A549 (cell line): Measurements from ENCODE around the gene PTPRK. TPM values are rescaled to one million over a fixed set of nuclear protein-coding genes. Genes with fewer than 3 reads are reported as not detected.

Experiments
- ATAC-seq, 2 experiments: fragments of 200-7000 bp in 1 of 2; fragments of >200 bp in 1 of 2; cut with Nextera tagmentation in 1 of 2; cut with Tn5 transposase in 1 of 2; 3 replicates each; pipeline versions ENCODE4 v1.8.0 to v1.9.1; 2018 to 2020; ENCODE audit warnings: mild to moderate bottlenecking in 1 of 2, moderate library complexity in 1 of 2
- CTCF ChIA-PET: fragments of 300-600 bp; sonication (Branson Sonifier 250); formaldehyde crosslinking; extraction: SDS; loops from one replicate; lab custom pipeline; 2021; ENCODE audit warnings: antibody characterized with exemption, inconsistent platforms; lab: Yijun Ruan, JAX
- POLR2A ChIA-PET: fragments of 350-600 bp; formaldehyde crosslinking; extraction: SDS; loops from one replicate; lab custom pipeline; 2021; ENCODE audit warnings: antibody characterized with exemption, inconsistent platforms; lab: Yijun Ruan, JAX
- DNase-seq, 2 experiments: peaks; one replicate each; pipeline versions ENCODE4 v3.0.0 to v3.0.0-alpha.2; 2011 to 2016; ENCODE audit warnings: low read depth in 1 of 2, low spot score in 1 of 2
- FAIRE-seq: peaks from 2 replicates; lab custom pipeline; 2011; peaks lifted over from hg19 to GRCh38; lab: Jason Lieb, UNC
- H3K27ac ChIP-seq, 2 experiments: fragments of >200 bp; sonication (Bioruptor Twin); formaldehyde crosslinking; 3 replicates each; pipeline ENCODE4 v1.5.1; 2016 to 2017
- H3K4me1 ChIP-seq: fragments of >200 bp; sonication (Bioruptor Twin); formaldehyde crosslinking; 3 replicates; pipeline ENCODE4 v1.6.1; 2016
- H3K4me2 ChIP-seq: fragments of >200 bp; sonication (Bioruptor Twin); formaldehyde crosslinking; 3 replicates; pipeline ENCODE4 v1.6.1; 2016
- H3K4me3 ChIP-seq: fragments of >200 bp; sonication (Bioruptor Twin); formaldehyde crosslinking; 3 replicates; pipeline ENCODE4 v1.5.1; 2016
- H3K9me3 ChIP-seq: fragments of >200 bp; sonication (Bioruptor Twin); formaldehyde crosslinking; 3 replicates; pipeline ENCODE4 v1.6.1; 2016
- ATOH8 ChIP-seq: fragments of 250-450 bp; sonication (Bioruptor Pico); IDR thresholded peaks from 2 replicates; pipeline ENCODE4 v1.5.0; 2020; ENCODE audit warnings: low read depth, mild to moderate bottlenecking, moderate library complexity
- CEBPB ChIP-seq, 2 experiments: fragments of >200 bp in 1 of 2; sonication (Bioruptor Twin) in 1 of 2; formaldehyde crosslinking in 1 of 2; IDR thresholded peaks; 2 replicates each; pipeline ENCODE4 v1.6.1; 2012 to 2016
- CHD2 ChIP-seq: fragments of 150-350 bp; IDR thresholded peaks from 2 replicates; pipeline ENCODE4 v1.6.1; 2014; ENCODE audit warnings: low read length; ENCODE audit not compliant: partially characterized antibody
- E2F6 ChIP-seq: IDR thresholded peaks from 2 replicates; pipeline ENCODE4 v1.6.1; 2012; ENCODE audit warnings: low read depth, borderline replicate concordance
- EHF ChIP-seq: fragments of 250-450 bp; sonication (Bioruptor Pico); IDR thresholded peaks from 2 replicates; pipeline ENCODE4 v1.5.0; 2020; ENCODE audit warnings: mild to moderate bottlenecking
- ELK1 ChIP-seq: fragments of 150-350 bp; IDR thresholded peaks from 2 replicates; pipeline ENCODE4 v1.6.1; 2014; ENCODE audit warnings: low read depth, mild to moderate bottlenecking, low read length
- EP300 ChIP-seq, 2 experiments: fragments of >200 bp; sonication (Bioruptor Twin); formaldehyde crosslinking; IDR thresholded peaks; 2 replicates in 1 of 2; 3 replicates in 1 of 2; pipeline ENCODE4 v1.6.1; 2016 to 2017
- FOSL2 ChIP-seq, 2 experiments: fragments of 450-650 bp in 1 of 2; fragments of >200 bp in 1 of 2; sonication (Bioruptor Twin) in 1 of 2; formaldehyde crosslinking; IDR thresholded peaks; 2 replicates each; pipeline versions ENCODE4 v1.5.0 to v1.6.1; 2016 to 2020; ENCODE audit warnings: mild to moderate bottlenecking in 1 of 2, moderate library complexity in 1 of 2
- FOXS1 ChIP-seq: fragments of 250-450 bp; sonication (Bioruptor Pico); IDR thresholded peaks from 2 replicates; pipeline ENCODE4 v1.5.0; 2020; ENCODE audit warnings: mild to moderate bottlenecking, moderate library complexity
- GATA3 ChIP-seq: IDR thresholded peaks from 2 replicates; pipeline ENCODE4 v1.6.1; 2012; ENCODE audit warnings: borderline replicate concordance
- HDAC2 ChIP-seq: fragments of 200-600 bp; sonication (generic); IDR thresholded peaks from 2 replicates; pipeline ENCODE4 v1.6.1; 2016
- HOXA7 ChIP-seq: fragments of 250-450 bp; sonication (Bioruptor Pico); IDR thresholded peaks from 2 replicates; pipeline ENCODE4 v1.5.0; 2020; ENCODE audit warnings: mild to moderate bottlenecking, moderate library complexity
- JUNB ChIP-seq: fragments of >200 bp; sonication (Bioruptor Twin); formaldehyde crosslinking; IDR thresholded peaks from 2 replicates; pipeline ENCODE4 v1.6.1; 2016
- KDM5A ChIP-seq: fragments of 200-600 bp; sonication (generic); IDR thresholded peaks from 2 replicates; pipeline ENCODE4 v1.6.1; 2016; ENCODE audit warnings: antibody characterized with exemption, mild to moderate bottlenecking
- NR3C1 ChIP-seq: fragments of >200 bp; sonication (Bioruptor Twin); formaldehyde crosslinking; IDR thresholded peaks from 3 replicates; pipeline ENCODE4 v1.6.1; 2017
- PBX3 ChIP-seq: IDR thresholded peaks from 2 replicates; pipeline ENCODE4 v1.6.1; 2012
- RARB ChIP-seq: fragments of 250-450 bp; sonication (Bioruptor Pico); IDR thresholded peaks from 2 replicates; pipeline ENCODE4 v1.8.0; 2021; ENCODE audit warnings: mild to moderate bottlenecking, moderate library complexity
- REST ChIP-seq: fragments of 200-600 bp; sonication (generic); IDR thresholded peaks from 2 replicates; pipeline ENCODE4 v1.6.1; 2016; ENCODE audit warnings: antibody characterized with exemption, mild to moderate bottlenecking, moderate library complexity
- ZC3H11A ChIP-seq: fragments of 450-650 bp; IDR thresholded peaks from 2 replicates; pipeline ENCODE4 v1.6.1; 2014; ENCODE audit warnings: antibody characterized with exemption, mild to moderate bottlenecking
- WGBS: methylation state at CpG from one replicate; pipeline ENCODE4 v1.1.6; 2017; ENCODE audit errors: missing lambda C conversion rate; 5-methylcytosine and 5-hydroxymethylcytosine counted together
- polyA plus RNA-seq, 4 experiments: library from polyadenylated mRNA; depleted of rRNA in 3 of 4; stranded (reverse); fragments of >200 nt; fragmentation: RNase III in 1 of 4; extraction: RNeasy Plus Mini Kit Qiagen cat#74134 plus additional on column Dnase treatment in 1 of 4; gene quantifications; 2 replicates in 3 of 4; 3 replicates in 1 of 4; pipeline ENCODE4 v1.2.3, GENCODE V29; 2011 to 2017

PTPRK gene
- polyA plus RNA-seq, 2 of the 4 experiments (the other 2 are of a cell fraction): 14.4 to 16.1 TPM

GRCh38 chr6:128057946-128058345, 462.5 kb downstream of the PTPRK start:
- CTCF ChIA-PET: no interaction called here
- no peak overlapping the region for H3K4me3 ChIP-seq
- no peak overlapping the region for H3K27ac ChIP-seq
- no peak overlapping the region for H3K4me2 ChIP-seq
- DNase-seq: no peak
- FAIRE-seq: no peak
- ATAC-seq: no peak
- H3K4me1 ChIP-seq: peaks cover 7% of the 10 kb centered on the region; the same call in 2 of the 3 replicates
- POLR2A ChIA-PET: no interaction called here
- no peaks in the 10 kb centered on the region for H3K9me3 ChIP-seq
- TF ChIP-seq EHF (no peak), CEBPB (IDR thresholded peaks at IDR 0.05) (no peak), REST (no peak), EP300 (IDR thresholded peaks at IDR 0.05) (no peak), PBX3 (no peak), JUNB (no peak), RARB (CRISPR knock-in tag) (no peak), GATA3 (no peak)

- TF ChIP-seq ZC3H11A: no peak
- no peak for TF ChIP-seq ATOH8 (CRISPR knock-in tag)
- no peak for TF ChIP-seq ELK1
- TF ChIP-seq E2F6: no peak
- no peak for TF ChIP-seq FOXS1 (CRISPR knock-in tag)
- no peak for TF ChIP-seq FOSL2 (IDR thresholded peaks at IDR 0.05)
- no peak for TF ChIP-seq FOSL2 (CRISPR knock-in tag; IDR thresholded peaks at IDR 0.05)
- TF ChIP-seq CHD2: no peak
- no peak for TF ChIP-seq NR3C1
- no peak for TF ChIP-seq HOXA7
- H3K4me1 ChIP-seq: peaks cover 3% of the 10 kb centered on the region; the same call in 2 of the 3 replicates
- DNase-seq: no peak
- no peaks in the 10 kb centered on the region for H3K9me3 ChIP-seq
- H3K4me3 ChIP-seq: no peak overlapping the region
- POLR2A ChIA-PET: no interaction called here
- no peak overlapping the region for H3K4me2 ChIP-seq
- no peak overlapping the region for H3K27ac ChIP-seq
- no peak for ATAC-seq
- FAIRE-seq: no peak
- WGBS: 93% methylated on average over 3 of the region's 3 CpGs
- CTCF ChIA-PET: no interaction called here
Measured at GRCh38 chr6:128057541-128057940, 462.9 kb downstream of the PTPRK start.

- H3K4me2 ChIP-seq: no peak overlapping the region
- TF ChIP-seq ZC3H11A: no peak
- no peak for TF ChIP-seq CHD2
- TF ChIP-seq HDAC2: no peak
- no peak for TF ChIP-seq KDM5A
- no peak for TF ChIP-seq HOXA7
- TF ChIP-seq ELK1: no peak
- CTCF ChIA-PET: no interaction called here
- no peak for DNase-seq
- whole genome bisulfite sequencing: 92% methylated on average over 5 of the region's 5 CpGs
- H3K9me3 ChIP-seq: no peaks in the 10 kb centered on the region
- no peak for FAIRE-seq
- no peaks in the 10 kb centered on the region for H3K4me1 ChIP-seq
- H3K4me3 ChIP-seq: no peak overlapping the region
- H3K27ac ChIP-seq: no peak overlapping the region
- POLR2A ChIA-PET: no interaction called here
- ATAC-seq: no peak
Measured at GRCh38 chr6:128053109-128053508, 467.3 kb downstream of the PTPRK start.
